ENCODE results near the gene SLC33A1.
"Not testable (repeated sequence)": the region's sequence is repeated elsewhere in the genome, so short reads cannot be mapped to it uniquely, and the experiment has no call there.

DNA sequence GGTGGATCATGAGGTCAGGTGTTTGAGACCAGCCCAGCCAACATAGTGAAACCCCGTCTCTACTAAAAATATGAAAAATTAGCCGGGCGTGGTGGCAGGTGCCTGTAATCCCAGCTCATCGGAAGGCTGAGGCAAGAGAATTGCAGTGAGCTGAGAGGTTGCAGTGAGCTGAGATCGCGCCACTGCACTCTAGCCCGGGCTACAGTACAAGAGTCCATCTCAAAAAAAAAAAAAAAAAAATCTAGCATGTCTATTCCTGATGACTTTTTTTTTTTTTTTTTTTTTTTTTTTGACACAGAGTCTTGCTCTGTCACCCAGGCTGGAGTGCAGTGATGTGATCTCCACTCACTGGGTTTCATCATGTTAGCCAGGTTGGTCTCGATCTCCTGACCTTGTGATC lies 32.1 kb upstream of the SLC33A1 start:
- TF ChIP-seq EZH2 (IDR thresholded peaks at IDR 0.05; ENCODE audit: borderline replicate concordance, low read length), result not testable (repeated sequence)
- TF ChIP-seq, protein P1, sequence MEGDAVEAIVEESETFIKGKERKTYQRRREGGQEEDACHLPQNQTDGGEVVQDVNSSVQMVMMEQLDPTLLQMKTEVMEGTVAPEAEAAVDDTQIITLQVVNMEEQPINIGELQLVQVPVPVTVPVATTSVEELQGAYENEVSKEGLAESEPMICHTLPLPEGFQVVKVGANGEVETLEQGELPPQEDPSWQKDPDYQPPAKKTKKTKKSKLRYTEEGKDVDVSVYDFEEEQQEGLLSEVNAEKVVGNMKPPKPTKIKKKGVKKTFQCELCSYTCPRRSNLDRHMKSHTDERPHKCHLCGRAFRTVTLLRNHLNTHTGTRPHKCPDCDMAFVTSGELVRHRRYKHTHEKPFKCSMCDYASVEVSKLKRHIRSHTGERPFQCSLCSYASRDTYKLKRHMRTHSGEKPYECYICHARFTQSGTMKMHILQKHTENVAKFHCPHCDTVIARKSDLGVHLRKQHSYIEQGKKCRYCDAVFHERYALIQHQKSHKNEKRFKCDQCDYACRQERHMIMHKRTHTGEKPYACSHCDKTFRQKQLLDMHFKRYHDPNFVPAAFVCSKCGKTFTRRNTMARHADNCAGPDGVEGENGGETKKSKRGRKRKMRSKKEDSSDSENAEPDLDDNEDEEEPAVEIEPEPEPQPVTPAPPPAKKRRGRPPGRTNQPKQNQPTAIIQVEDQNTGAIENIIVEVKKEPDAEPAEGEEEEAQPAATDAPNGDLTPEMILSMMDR (conservative IDR thresholded peaks at IDR 0.05 in 1 of 2, IDR thresholded peaks at IDR 0.05 in 1 of 2; ENCODE audit: extremely low read depth in 1 of 2, insufficient read depth in 1 of 2, low read depth in 1 of 2, low read length in 2 of 2), result not testable (repeated sequence)
